ENCODE measurements around the gene LSAMP.
A peak's percentile ranks its signal among the peaks of the same experiment; 100 is the strongest.

Gene LSAMP

GRCh38 chr3:116051040-116051439 is 394.2 kb downstream of the LSAMP start:
- DNase-seq: peak in 1 of 14 donors; percentile 80

GRCh38 chr3:116050311-116050915 is 394.9 kb downstream of the LSAMP start:
- DNase-seq: no peak

GRCh38 chr3:116048991-116049390 is 396.3 kb downstream of the LSAMP start:
- DNase-seq: peak in 1 of 14 donors; percentile 62

GRCh38 chr3:116046350-116046749 is 398.9 kb downstream of the LSAMP start:
- peak in 1 of 14 donors; percentile 92 for DNase-seq

- DNase-seq: no peak
Observed at GRCh38 chr3:116045314-116045713, 400.0 kb downstream of the LSAMP start.

GRCh38 chr3:116040152-116040551 is 405.1 kb downstream of the LSAMP start:
- no peak for DNase-seq

GRCh38 chr3:116039651-116039985 is 405.7 kb downstream of the LSAMP start:
- DNase-seq: peak in 1 of 14 donors; percentile 84

- DNase-seq: no peak
Observed at GRCh38 chr3:116038968-116039650, 406.2 kb downstream of the LSAMP start.

GRCh38 chr3:116037954-116038911 is 407.1 kb downstream of the LSAMP start:
- DNase-seq: no peak

- DNase-seq: no peak
Observed at GRCh38 chr3:116035429-116035828, 409.9 kb downstream of the LSAMP start.

GRCh38 chr3:116034794-116035193 is 410.5 kb downstream of the LSAMP start:
- peak in 1 of 14 donors; percentile 52 for DNase-seq

GRCh38 chr3:116034086-116034485 is 411.2 kb downstream of the LSAMP start:
- DNase-seq: peak in 1 of 14 donors; percentile 95

GRCh38 chr3:116033516-116033915 is 411.8 kb downstream of the LSAMP start:
- DNase-seq: no peak

- no peak for DNase-seq
Observed at GRCh38 chr3:116032176-116032575, 413.1 kb downstream of the LSAMP start.

GRCh38 chr3:116030131-116030850 is 415.0 kb downstream of the LSAMP start:
- DNase-seq: peak in 1 of 14 donors; percentile 96

GRCh38 chr3:116029266-116029665 is 416.0 kb downstream of the LSAMP start:
- no peak for DNase-seq

GRCh38 chr3:116028157-116028556 is 417.1 kb downstream of the LSAMP start:
- DNase-seq: peak in 1 of 14 donors; percentile 83

GRCh38 chr3:116020989-116021388 is 424.3 kb downstream of the LSAMP start:
- DNase-seq: no peak

- no peak for DNase-seq
Observed at GRCh38 chr3:116020495-116020894, 424.8 kb downstream of the LSAMP start.

- no peak for DNase-seq
Observed at GRCh38 chr3:116019254-116019763, 426.0 kb downstream of the LSAMP start.

- no peak for DNase-seq
Observed at GRCh38 chr3:116018646-116019045, 426.6 kb downstream of the LSAMP start.

- peak in 1 of 14 donors; percentile 60 for DNase-seq
Observed at GRCh38 chr3:116015931-116016330, 429.4 kb downstream of the LSAMP start.
